Natural killer cell (primary cell): ENCODE measurements around the gene MAP3K20. TPM values are rescaled to one million over a fixed set of nuclear protein-coding genes. Genes with fewer than 3 reads are reported as not detected.

Experiments
- ATAC-seq, 3 donors: fragments of 150-1000 bp in 2 of 3; fragments of 200-7000 bp in 1 of 3; cut with Tn5 transposase; 1 replicate in 1 of 3; 2 replicates in 2 of 3; pipeline ENCODE4 v1.10.0; 2021; ENCODE audit warnings: mild to moderate bottlenecking in 2 of 3, moderate library complexity in 2 of 3
- DNase-seq, 2 donors: peaks; one replicate each; pipeline versions ENCODE4 v3.0.0 to v3.0.0-alpha.2; 2013 to 2021; ENCODE audit warnings: mixed read lengths in 1 of 2
- H3K27ac ChIP-seq: one replicate; pipeline ENCODE4 v1.5.1; 2013; ENCODE audit warnings: mild to moderate bottlenecking, low read length
- H3K27me3 ChIP-seq: one replicate; pipeline ENCODE4 v1.6.1; 2013; ENCODE audit warnings: low read length; ENCODE audit not compliant: control insufficient read depth, insufficient read depth
- H3K36me3 ChIP-seq: one replicate; pipeline ENCODE4 v1.6.1; 2013; ENCODE audit warnings: low read length; ENCODE audit not compliant: control insufficient read depth, insufficient read depth
- H3K4me1 ChIP-seq: one replicate; pipeline ENCODE4 v1.6.1; 2013; ENCODE audit warnings: low read length; ENCODE audit not compliant: control insufficient read depth, insufficient read depth
- H3K4me3 ChIP-seq: one replicate; pipeline ENCODE4 v1.5.1; 2013; ENCODE audit warnings: low read length
- H3K9me3 ChIP-seq: one replicate; pipeline ENCODE4 v1.6.1; 2013; ENCODE audit warnings: low read length; ENCODE audit not compliant: control insufficient read depth, insufficient read depth
- H3K27ac Mint-ChIP-seq, 2 donors: one replicate each; pipeline ENCODE4 v1.8.0; 2022; ENCODE audit warnings: mild to moderate bottlenecking in 2 of 2, mixed read lengths in 2 of 2, moderate library complexity in 1 of 2
- H3K27me3 Mint-ChIP-seq, 2 donors: one replicate each; pipeline ENCODE4 v1.8.0; 2022; ENCODE audit warnings: low read depth in 2 of 2, mixed read lengths in 2 of 2
- H3K36me3 Mint-ChIP-seq: one replicate; pipeline ENCODE4 v1.8.0; 2022; ENCODE audit warnings: mixed read lengths
- H3K4me1 Mint-ChIP-seq, 2 donors: one replicate each; pipeline ENCODE4 v1.8.0; 2022; ENCODE audit warnings: mixed read lengths in 2 of 2
- H3K4me3 Mint-ChIP-seq: one replicate; pipeline ENCODE4 v1.8.0; 2022; ENCODE audit warnings: mild to moderate bottlenecking, moderate library complexity, mixed read lengths
- H3K9me3 Mint-ChIP-seq, 2 donors: one replicate each; pipeline ENCODE4 v1.8.0; 2022; ENCODE audit warnings: mixed read lengths in 2 of 2
- CTCF ChIP-seq: fragments of 200-600 bp; IDR thresholded peaks from one replicate; pipeline ENCODE4 v1.8.0; 2022; ENCODE audit warnings: antibody characterized with exemption
- WGBS: methylation state at CpG from one replicate; pipeline ENCODE4 v1.1.7; 2013; ENCODE audit warnings: missing lambda C conversion rate; ENCODE audit not compliant: insufficient coverage; 5-methylcytosine and 5-hydroxymethylcytosine counted together
- intact Hi-C: fragments of 100-400 bp; cut with micrococcal nuclease; formaldehyde crosslinking; loops from one replicate; pipeline ENCODE4 v1.14.2; 2022
- total RNA-seq, 4 donors: library from RNA; stranded (reverse); fragments of 120-200 nt in 1 of 4; gene quantifications; one replicate each; pipeline versions ENCODE4 v1.2.3 to v1.2.4, GENCODE V29; 2013 to 2022

Gene MAP3K20
- total RNA-seq, 3 donors from 2014 or later (not counting 1 experiment from before 2014, with no cell fraction given) = 1.6 to 3.0 (median 2.5) TPM

DNA sequence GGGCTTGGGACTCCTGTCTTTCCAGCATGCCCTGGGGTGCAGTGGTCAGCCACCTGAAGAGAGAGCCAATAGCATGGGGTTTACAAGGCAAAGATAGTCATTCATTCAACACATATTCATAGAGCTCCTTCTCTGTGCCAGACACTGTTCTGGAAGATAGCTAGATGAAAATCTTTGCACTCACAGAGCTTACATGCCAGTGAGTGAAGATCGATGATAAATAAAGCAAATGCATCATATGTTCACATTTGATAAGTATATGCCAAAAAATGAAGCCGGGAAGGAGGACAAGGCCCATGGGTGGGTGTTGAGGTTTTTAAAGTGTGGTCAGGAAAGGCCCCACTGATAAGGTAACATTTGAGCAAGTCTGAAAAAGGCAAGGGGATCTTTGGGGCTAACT is 148.2 kb downstream of the MAP3K20 start:
- no peak overlapping the region for H3K27ac ChIP-seq
- intact Hi-C loops = no loop called here
- DNase-seq = no peak

GRCh38 chr2:173226899-173227698 is 151.5 kb downstream of the MAP3K20 start:
- H3K27me3 ChIP-seq = no peaks in the 10 kb centered on the region
- no peaks in the 10 kb centered on the region for H3K4me1 Mint-ChIP-seq
- no peaks in the 10 kb centered on the region for H3K4me1 ChIP-seq
- DNase-seq (no peak), ATAC-seq (no peak)
- no peak overlapping the region for H3K27ac ChIP-seq
- H3K9me3 ChIP-seq = no peaks in the 10 kb centered on the region
- H3K4me3 Mint-ChIP-seq = no peak overlapping the region
- H3K36me3 ChIP-seq = no peaks in the 10 kb centered on the region
- no peaks in the 10 kb centered on the region for H3K36me3 Mint-ChIP-seq
- no peaks in the 10 kb centered on the region for H3K9me3 Mint-ChIP-seq
- WGBS = 87% methylated on average over 7 of the region's 7 CpGs
- H3K27me3 Mint-ChIP-seq = peaks cover 0 to 4% of the 10 kb centered on the region in 2 donors
- H3K27ac Mint-ChIP-seq = no peak overlapping the region
- no peak for TF ChIP-seq CTCF
- no peak overlapping the region for H3K4me3 ChIP-seq
- intact Hi-C loops = no loop called here

More for the DNA sequence above, 148.2 kb downstream of the MAP3K20 start:
- WGBS = 90% methylated on average over 2 of the region's 2 CpGs
- H3K36me3 Mint-ChIP-seq = no peaks in the 10 kb centered on the region
- no peak for ATAC-seq
- Histone ChIP-seq H3K36me3 (no peaks in the 10 kb centered on the region), H3K4me1 (no peaks in the 10 kb centered on the region), H3K9me3 (no peaks in the 10 kb centered on the region), H3K4me3 (no peak overlapping the region), H3K27me3 (no peaks in the 10 kb centered on the region)
- no peak for TF ChIP-seq CTCF
- no peak overlapping the region for H3K4me3 Mint-ChIP-seq
- no peaks in the 10 kb centered on the region for H3K9me3 Mint-ChIP-seq
- H3K27ac Mint-ChIP-seq = no peak overlapping the region
- H3K27me3 Mint-ChIP-seq = peaks cover 0 to 4% of the 10 kb centered on the region in 2 donors
- H3K4me1 Mint-ChIP-seq = peaks cover 0 to 3% of the 10 kb centered on the region in 2 donors

DNA sequence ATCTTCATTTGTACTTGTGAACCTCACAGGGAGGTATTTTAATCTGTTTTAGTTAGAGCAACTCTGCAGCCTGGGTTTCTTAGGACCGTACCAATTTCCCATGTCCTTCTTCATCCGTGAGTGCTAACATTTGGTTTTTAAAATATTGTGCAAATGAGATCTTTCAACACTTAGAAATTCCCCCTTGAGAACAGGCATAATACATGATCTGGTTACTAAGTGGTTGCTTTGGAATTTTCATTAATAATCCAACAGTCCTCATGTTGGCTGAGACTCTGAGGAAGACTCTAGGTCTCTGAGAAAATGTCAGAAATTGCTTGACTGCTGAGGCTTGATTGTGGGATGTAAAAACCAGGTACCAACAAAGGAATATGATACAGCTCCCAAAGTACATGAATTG is 153.4 kb downstream of the MAP3K20 start:
- no peak overlapping the region for H3K27ac Mint-ChIP-seq
- no peaks in the 10 kb centered on the region for H3K4me1 Mint-ChIP-seq
- Histone ChIP-seq H3K36me3 (no peaks in the 10 kb centered on the region), H3K9me3 (no peaks in the 10 kb centered on the region), H3K27ac (no peak overlapping the region), H3K4me3 (no peak overlapping the region), H3K4me1 (no peaks in the 10 kb centered on the region), H3K27me3 (no peaks in the 10 kb centered on the region)
- peaks cover 0 to 4% of the 10 kb centered on the region in 2 donors for H3K27me3 Mint-ChIP-seq
- ATAC-seq (no peak), DNase-seq (no peak)
- no peaks in the 10 kb centered on the region for H3K36me3 Mint-ChIP-seq
- intact Hi-C loops = no loop called here
- no peaks in the 10 kb centered on the region for H3K9me3 Mint-ChIP-seq
- TF ChIP-seq CTCF = no peak
- H3K4me3 Mint-ChIP-seq = no peak overlapping the region
- 100% methylated on average over 2 of the region's 2 CpGs for WGBS

- intact Hi-C loops = no loop called here
- Mint-ChIP-seq H3K4me1 (no peaks in the 10 kb centered on the region), H3K9me3 (no peaks in the 10 kb centered on the region), H3K4me3 (no peak overlapping the region), H3K27ac (no peak overlapping the region), H3K36me3 (no peaks in the 10 kb centered on the region), H3K27me3 (peaks cover 0 to 4% of the 10 kb centered on the region in 2 donors)
- no peak for TF ChIP-seq CTCF
- Histone ChIP-seq H3K27me3 (no peaks in the 10 kb centered on the region), H3K36me3 (no peaks in the 10 kb centered on the region), H3K27ac (no peak overlapping the region), H3K4me3 (no peak overlapping the region), H3K4me1 (no peaks in the 10 kb centered on the region), H3K9me3 (no peaks in the 10 kb centered on the region)
- DNase-seq (no peak), ATAC-seq (no peak)
- 93% methylated on average over 4 of the region's 5 CpGs for WGBS
These were observed 154.5 kb downstream of the MAP3K20 start for GRCh38 chr2:173230181-173230580.
